ENCODE data around the gene ING5. TPM values are rescaled to one million over a fixed set of nuclear protein-coding genes. Genes with fewer than 3 reads are reported as not detected.
"Not testable (repeated sequence)": the region's sequence is repeated elsewhere in the genome, so short reads cannot be mapped to it uniquely, and the experiment has no call there.

Gene ING5
- total RNA-seq, 1 experiment from 2014 or later, result 41.4 TPM

DNA sequence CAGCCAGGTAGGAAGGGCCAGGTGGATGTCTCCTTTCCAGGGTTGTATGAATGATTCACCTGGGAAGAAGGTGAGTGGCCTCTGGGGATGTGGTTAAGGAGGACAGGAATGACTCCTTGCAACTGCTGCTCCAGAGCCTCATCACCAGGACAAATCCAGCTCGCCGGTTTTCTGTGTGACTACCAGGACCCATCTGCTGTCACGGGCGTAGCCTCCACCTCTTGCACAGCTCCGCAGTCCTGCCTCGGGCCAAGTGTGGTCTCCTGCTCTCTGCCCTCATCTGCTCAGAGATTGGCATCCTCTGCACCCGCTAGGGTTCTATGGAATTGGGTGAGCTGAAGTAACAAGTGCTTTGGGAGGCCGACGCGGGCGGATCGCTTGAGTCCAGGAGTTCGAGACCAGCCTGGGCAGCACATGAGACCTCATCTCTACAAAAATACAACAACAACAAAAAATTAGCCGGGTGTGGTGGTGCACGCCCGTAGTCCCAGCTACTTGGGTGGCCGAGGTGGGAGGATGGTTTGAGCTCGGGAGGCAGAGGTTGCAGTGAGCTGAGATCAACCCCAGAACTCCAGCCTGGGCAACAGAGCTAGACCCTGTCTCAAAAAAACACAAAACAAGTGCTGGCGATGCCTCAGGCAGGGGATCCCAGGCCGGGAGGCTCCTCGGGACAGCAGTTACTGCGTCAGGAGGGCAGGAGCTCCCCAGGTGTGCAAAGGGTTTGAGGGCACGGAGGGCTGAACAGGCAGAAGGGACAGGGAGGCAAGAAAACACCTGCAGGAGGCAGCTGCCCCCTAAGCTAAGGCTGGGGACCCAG lies 31.8 kb downstream of the ING5 start:
- H3K4me3 ChIP-seq (ENCODE audit: insufficient read depth, low read depth, low read length), result peak overlapping the region; percentile 53
- no peaks in the 10 kb centered on the region for H3K36me3 ChIP-seq (replicated peaks; ENCODE audit: control insufficient read depth, insufficient read depth, low read length)
- DNase-seq, result peak; percentile 25
- peaks cover 7% of the 10 kb centered on the region; the same call in 1 of the 2 replicates for H3K27me3 ChIP-seq (ENCODE audit: control insufficient read depth, insufficient read depth, low read length)

DNA sequence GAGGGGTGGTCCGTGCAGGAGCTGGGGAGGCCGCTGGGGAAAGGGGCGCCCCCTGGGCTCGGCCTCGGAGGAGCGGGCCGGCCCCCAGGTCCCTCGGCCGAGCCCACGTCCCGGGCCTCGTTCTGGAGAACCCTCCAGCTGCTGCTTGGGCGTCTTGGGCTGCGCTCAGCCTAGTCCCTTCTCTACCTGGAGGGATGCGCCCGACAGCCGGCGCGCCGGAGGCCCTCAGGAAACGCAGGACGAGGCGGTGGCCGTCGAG lies 32.3 kb downstream of the ING5 start:
- H3K36me3 ChIP-seq (replicated peaks; ENCODE audit: control insufficient read depth, insufficient read depth, low read length), result no peaks in the 10 kb centered on the region
- no peak for DNase-seq
- H3K4me3 ChIP-seq (ENCODE audit: insufficient read depth, low read depth, low read length), result peak overlapping the region; percentile 53
- peaks cover 7% of the 10 kb centered on the region; the same call in 1 of the 2 replicates for H3K27me3 ChIP-seq (ENCODE audit: control insufficient read depth, insufficient read depth, low read length)

DNA sequence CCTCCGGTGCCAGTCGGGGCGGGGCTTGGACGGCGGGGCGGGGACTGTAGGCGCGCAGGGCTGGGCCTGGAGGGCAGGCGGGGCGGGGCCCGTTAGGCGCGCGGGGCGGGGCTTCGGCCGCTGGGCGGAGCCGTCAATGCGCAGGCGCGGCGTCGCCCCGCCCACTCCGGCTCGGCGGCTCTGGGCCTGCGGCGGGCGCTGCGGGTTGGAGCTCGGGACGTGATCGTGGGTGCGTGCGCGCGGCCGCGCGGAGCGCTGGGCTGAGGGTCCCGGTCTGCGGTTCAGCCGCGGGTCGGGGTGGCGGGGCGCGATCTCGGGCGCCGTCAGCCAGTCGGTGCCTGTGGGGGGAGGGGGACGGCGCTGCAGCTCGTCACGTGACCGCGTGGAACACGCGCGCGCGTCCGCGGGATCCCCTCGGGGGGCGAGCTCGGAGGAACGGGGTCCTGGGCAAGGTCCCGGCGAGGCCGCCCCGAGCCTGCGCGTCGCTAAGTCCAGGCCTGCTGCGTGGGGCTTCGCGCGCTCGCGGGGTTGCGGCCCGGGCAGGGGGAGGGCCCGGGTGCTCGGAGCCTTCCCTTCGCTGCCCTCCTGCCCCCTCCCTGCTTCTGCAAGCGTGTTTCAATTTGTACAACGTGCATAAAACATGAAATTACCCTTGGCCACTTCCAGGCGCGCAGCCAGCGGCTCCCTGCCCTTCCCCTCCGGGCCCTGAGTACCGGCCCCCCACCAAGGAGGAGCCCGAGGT lies 32.8 kb downstream of the ING5 start, which contains the start of gene D2HGDH:
Gene D2HGDH, plus strand, starts transcription at position 164 of the 742 bp plus-strand sequence. CDS start 595 bp downstream, outside the sequence.
- peak; percentile 100 for DNase-seq
- H3K4me3 ChIP-seq (ENCODE audit: insufficient read depth, low read depth, low read length), result peak within 1 kb of the TSS; percentile 92
- no peaks in the 10 kb centered on the region for H3K36me3 ChIP-seq (replicated peaks; ENCODE audit: control insufficient read depth, insufficient read depth, low read length)
- H3K27me3 ChIP-seq (ENCODE audit: control insufficient read depth, insufficient read depth, low read length), result peaks cover 7% of the 10 kb centered on the region; the same call in 1 of the 2 replicates

DNA sequence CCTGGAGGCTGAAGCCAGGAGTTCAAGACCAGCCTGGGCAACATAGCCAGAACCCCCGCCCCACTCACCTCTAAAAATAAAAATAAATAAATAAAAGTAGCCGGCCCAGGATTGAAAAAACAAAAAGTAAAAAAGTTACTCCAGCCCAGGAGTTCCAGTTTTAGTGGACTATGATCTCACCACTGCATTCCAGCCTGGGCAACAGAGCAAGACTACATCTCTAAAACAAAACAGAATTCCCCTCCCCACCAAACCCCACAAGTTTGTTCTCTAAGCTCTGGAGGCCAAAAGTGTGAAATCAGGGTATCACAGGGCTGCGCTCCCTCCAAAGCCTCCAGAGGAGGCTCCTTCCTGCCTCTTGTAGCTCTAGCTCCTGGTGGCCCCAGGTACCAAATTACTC lies 34.3 kb downstream of the ING5 start:
- Histone ChIP-seq H3K36me3 (replicated peaks; ENCODE audit: control insufficient read depth, insufficient read depth, low read length) (no peaks in the 10 kb centered on the region), H3K27me3 (ENCODE audit: control insufficient read depth, insufficient read depth, low read length) (peaks cover 7% of the 10 kb centered on the region; the same call in 1 of the 2 replicates), H3K4me3 (ENCODE audit: insufficient read depth, low read depth, low read length) (no peak overlapping the region)
- DNase-seq, result no peak

DNA sequence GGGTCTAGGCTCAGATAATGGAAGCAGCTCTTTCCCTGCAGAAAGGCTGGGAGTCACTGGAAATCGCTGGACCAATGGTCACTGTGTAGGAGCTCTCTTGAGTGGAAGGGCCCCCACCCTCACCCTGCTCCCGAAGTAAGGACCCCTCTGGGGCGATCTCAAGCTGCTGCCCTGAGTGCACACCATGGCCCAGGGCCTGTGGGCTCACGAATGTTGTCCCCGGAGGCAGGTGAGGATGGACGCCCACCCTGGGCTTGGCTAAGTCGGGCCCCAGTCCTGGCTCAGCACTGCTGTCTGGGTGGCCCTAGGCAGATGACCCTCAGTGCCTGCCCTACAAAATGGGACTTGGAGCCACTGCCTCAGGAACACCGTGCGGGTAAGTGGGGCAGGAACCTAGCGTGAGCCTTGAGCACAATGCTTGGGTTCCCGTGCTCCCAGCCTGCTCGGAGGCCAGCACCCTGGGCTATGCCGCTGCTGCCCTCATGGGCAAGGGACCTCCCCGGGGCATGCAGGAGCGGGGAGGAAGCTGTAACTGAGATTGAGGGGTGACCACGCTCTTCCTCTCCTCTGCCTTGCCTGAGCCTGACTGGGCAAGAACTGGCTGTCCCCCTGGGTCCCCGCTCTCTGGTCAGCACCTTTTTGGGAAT lies 36.3 kb downstream of the ING5 start:
- H3K27me3 ChIP-seq (ENCODE audit: control insufficient read depth, insufficient read depth, low read length), result peaks cover 7% of the 10 kb centered on the region; the same call in 1 of the 2 replicates
- no peaks in the 10 kb centered on the region for H3K36me3 ChIP-seq (replicated peaks; ENCODE audit: control insufficient read depth, insufficient read depth, low read length)
- no peak overlapping the region for H3K4me3 ChIP-seq (ENCODE audit: insufficient read depth, low read depth, low read length)
- no peak for DNase-seq

DNA sequence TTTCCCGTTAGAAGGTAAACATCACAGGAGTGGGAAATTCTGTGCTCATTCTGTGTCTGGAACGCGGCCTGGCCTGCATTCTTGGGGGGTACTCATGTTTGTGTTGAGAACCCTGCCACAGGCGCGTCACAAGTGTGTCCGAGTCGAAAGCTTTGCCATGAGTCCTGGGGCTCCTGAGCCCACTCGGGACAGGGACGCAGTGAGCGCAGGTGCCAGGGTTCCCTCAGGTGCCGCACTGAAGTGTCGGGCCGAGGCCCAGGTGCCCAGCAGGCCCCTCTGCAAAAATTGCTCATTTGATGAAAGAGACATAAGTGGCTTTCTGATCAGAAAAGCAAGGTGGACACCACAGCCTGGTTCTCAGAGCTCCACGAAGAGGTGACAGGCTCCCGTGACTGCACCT lies 37.3 kb downstream of the ING5 start:
- H3K27me3 ChIP-seq (ENCODE audit: control insufficient read depth, insufficient read depth, low read length), result peaks cover 2% of the 10 kb centered on the region; the same call in 1 of the 2 replicates

DNA sequence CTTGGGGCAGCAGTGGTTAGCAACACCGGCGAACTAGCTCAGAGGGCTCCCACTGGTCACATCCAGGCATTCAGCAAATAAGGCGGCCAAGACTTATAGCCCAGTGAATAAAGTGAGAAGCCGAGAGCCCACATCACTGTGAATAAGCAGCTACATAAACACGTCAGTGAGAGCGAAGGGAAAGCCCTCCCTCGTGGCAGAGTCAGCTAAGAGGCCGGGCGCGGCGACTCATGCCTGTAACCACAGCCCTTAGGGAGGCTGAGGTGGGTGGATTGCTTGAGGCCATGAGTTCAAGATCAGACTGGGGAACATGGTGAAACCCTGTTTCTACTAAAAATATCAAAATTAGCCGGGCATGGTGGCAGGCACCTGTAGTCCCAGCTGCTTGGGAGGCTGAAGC lies 37.8 kb downstream of the ING5 start:
- Histone ChIP-seq H3K4me3 (ENCODE audit: insufficient read depth, low read depth, low read length) (no peak overlapping the region), H3K27me3 (ENCODE audit: control insufficient read depth, insufficient read depth, low read length) (0 out of 2 replicates have a peak, but pooled peaks cover 2% of the 10 kb centered on the region), H3K36me3 (replicated peaks; ENCODE audit: control insufficient read depth, insufficient read depth, low read length) (no peaks in the 10 kb centered on the region)
- no peak for DNase-seq

More for the DNA sequence above, 37.3 kb downstream of the ING5 start:
- no peak for DNase-seq
- no peak overlapping the region for H3K4me3 ChIP-seq (ENCODE audit: insufficient read depth, low read depth, low read length)
- no peaks in the 10 kb centered on the region for H3K36me3 ChIP-seq (replicated peaks; ENCODE audit: control insufficient read depth, insufficient read depth, low read length)

DNA sequence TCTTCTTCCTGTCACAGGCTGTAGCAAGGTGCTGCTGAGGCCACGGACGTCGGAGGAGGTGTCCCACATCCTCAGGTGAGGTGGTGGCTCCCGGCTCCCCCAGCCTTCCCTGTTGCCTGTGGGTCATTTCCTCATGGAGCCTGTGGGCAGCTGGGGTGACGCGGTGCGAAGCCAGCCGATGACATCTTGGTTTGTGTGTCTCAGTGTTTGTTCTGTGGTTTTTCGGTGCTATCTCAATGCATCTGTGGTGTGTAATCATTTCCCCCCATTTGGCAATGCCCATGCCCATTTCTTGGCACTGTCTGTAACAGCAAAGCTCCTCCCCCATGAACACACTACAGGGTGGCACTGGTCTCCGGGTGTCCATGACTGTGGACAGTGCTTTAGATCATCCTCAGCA lies 39.2 kb downstream of the ING5 start:
- H3K27me3 ChIP-seq (ENCODE audit: control insufficient read depth, insufficient read depth, low read length), result no peaks in the 10 kb centered on the region
- peaks cover 4% of the 10 kb centered on the region for H3K36me3 ChIP-seq (replicated peaks; ENCODE audit: control insufficient read depth, insufficient read depth, low read length)
- no peak overlapping the region for H3K4me3 ChIP-seq (ENCODE audit: insufficient read depth, low read depth, low read length)
- DNase-seq, result no peak

DNA sequence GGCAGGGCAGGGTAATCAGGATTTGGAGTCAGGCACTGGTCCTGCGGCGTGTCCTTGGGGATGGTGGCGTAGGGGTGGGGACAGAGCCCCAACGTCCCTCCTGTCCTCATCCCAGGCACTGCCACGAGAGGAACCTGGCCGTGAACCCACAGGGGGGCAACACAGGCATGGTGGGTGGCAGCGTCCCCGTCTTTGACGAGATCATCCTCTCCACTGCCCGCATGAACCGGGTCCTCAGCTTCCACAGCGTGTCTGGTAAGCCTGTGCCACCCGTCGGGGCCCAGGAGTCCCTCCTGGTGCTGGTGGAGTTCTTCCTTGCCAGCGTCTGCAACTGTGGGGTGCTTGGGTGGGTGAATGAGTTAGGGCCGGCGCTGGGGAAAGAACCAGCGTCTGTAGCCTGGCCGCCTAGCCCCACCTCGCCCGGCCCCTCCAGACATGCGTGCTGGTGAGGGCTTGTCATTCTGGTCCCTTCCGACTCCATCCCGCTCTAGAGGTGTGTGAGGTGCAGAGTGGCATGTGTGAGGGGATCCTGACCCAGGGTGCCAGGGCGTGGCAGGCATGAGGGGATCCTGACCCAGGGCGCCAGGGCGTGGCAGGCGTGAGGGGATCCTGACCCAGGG lies 40.6 kb downstream of the ING5 start:
- no peak overlapping the region for H3K4me3 ChIP-seq (ENCODE audit: insufficient read depth, low read depth, low read length)

DNA sequence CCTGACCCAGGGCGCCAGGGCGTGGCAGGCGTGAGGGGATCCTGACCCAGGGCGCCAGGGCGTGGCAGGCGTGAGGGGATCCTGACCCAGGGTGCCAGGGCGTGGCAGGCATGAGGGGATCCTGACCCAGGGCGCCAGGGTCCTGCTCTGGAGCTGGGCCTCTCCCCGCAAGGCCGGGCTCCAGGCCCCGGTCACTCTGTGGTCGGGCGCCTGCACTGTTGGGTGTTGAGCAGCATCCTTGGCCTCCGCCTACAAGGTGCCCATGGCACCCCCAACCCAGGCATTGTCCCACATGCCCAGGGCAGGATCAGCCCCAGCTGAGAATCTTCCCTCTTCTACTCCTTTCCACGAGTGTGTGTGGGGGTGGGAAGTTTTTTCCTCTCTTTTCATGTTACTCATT lies 41.2 kb downstream of the ING5 start:
- H3K27me3 ChIP-seq (ENCODE audit: control insufficient read depth, insufficient read depth, low read length); DNase-seq; H3K36me3 ChIP-seq (replicated peaks; ENCODE audit: control insufficient read depth, insufficient read depth, low read length); H3K4me3 ChIP-seq (ENCODE audit: insufficient read depth, low read depth, low read length): not testable (repeated sequence)

More for the DNA sequence above, 40.6 kb downstream of the ING5 start:
- DNase-seq, result no peak
- no peaks in the 10 kb centered on the region for H3K27me3 ChIP-seq (ENCODE audit: control insufficient read depth, insufficient read depth, low read length)
- H3K36me3 ChIP-seq (replicated peaks; ENCODE audit: control insufficient read depth, insufficient read depth, low read length), result peaks cover 4% of the 10 kb centered on the region

DNA sequence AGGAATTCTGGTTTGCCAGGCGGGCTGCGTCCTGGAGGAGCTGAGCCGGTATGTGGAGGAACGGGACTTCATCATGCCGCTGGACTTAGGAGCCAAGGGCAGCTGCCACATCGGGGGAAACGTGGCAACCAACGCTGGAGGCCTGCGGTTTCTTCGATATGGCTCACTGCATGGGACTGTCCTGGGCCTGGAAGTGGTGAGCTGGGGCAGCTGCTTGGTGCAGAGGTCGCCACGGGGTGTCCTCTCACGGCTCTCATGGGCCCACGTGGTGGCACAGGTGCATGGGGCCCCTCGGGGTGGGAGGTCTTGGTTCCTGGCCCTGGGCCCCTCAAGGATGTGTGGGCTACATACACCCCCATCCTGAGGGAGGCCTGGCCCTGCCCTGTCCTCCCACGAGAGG lies 41.8 kb downstream of the ING5 start:
- DNase-seq, result no peak
- no peak overlapping the region for H3K4me3 ChIP-seq (ENCODE audit: insufficient read depth, low read depth, low read length)
- no peaks in the 10 kb centered on the region for H3K27me3 ChIP-seq (ENCODE audit: control insufficient read depth, insufficient read depth, low read length)
- peaks cover 4% of the 10 kb centered on the region for H3K36me3 ChIP-seq (replicated peaks; ENCODE audit: control insufficient read depth, insufficient read depth, low read length)

DNA sequence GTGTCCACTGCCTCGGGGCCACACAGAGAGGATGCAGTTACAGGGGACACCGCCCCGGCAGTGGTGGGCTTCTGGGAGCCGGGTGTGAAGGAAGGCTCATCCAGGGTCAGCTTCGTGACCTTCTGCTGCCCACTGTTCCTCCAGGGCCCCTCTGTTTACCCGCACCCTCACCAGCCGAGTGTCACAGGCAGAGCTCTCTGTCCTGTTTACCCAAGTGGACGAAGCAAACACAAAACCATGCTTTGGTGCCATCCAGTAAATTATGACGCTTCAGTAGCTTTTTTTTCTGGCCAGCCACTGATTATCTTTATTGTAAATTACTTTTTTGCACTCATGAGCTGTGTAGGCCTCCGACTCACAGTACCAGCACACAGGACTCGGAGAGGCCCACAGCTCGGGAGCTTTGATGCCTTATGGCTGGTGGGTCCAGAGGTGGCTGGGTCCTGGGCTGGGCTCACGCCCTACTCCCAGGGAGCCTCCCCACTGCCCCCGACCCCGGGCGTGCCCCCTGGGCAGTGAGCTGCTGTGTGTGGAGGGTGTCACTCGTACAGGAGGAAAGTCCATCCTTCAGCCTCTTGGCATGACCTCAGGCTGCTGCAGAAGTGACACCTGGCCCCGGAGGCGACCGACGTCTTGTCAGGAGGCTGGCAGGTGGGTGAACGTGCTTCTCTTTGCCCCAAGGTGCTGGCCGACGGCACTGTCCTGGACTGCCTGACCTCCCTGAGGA lies 42.4 kb downstream of the ING5 start:
- DNase-seq, result no peak
- peaks cover 4% of the 10 kb centered on the region for H3K36me3 ChIP-seq (replicated peaks; ENCODE audit: control insufficient read depth, insufficient read depth, low read length)
- H3K27me3 ChIP-seq (ENCODE audit: control insufficient read depth, insufficient read depth, low read length), result no peaks in the 10 kb centered on the region
- H3K4me3 ChIP-seq (ENCODE audit: insufficient read depth, low read depth, low read length), result no peak overlapping the region

DNA sequence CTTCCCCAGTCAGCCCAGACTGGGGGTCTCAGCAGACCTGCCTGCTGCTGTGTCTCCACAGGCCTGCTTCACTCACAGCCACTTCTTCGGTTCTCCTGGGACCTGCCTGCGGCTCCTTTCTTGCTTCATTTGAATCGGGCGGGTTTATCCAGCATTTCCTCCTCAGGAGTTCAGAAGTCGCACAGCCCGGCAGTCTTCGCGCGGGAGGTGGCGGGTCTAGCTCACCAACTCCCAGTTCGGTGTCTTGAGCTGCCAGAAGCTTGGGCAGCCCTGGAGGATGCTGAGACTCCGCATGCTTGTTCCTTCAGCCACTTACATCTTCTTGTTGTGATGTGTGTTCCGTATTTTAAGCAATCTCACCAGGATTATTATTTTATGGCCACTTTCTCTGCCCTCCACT lies 43.4 kb downstream of the ING5 start:
- DNase-seq, result no peak
- H3K4me3 ChIP-seq (ENCODE audit: insufficient read depth, low read depth, low read length), result no peak overlapping the region
- H3K27me3 ChIP-seq (ENCODE audit: control insufficient read depth, insufficient read depth, low read length), result no peaks in the 10 kb centered on the region
- peaks cover 4% of the 10 kb centered on the region for H3K36me3 ChIP-seq (replicated peaks; ENCODE audit: control insufficient read depth, insufficient read depth, low read length)

DNA sequence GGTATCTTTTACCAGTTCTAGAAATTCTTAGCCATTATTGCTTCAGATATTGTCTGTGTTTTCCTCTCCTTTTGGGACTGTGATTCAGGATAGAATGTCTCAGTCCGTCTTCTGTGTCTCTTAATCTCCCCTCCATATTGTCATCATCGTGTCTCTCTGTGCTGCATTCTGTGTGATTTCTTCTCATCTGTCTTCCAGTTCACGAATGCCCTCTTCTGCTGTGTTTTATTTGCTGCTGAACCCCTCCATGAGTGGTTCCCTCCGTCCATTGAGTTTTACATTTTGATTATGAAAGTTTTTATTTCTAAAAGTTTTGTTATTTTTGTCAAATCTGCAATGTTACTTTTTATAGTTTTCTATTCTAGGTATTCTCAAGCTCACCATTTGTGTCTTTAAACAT lies 44.2 kb downstream of the ING5 start:
- no peaks in the 10 kb centered on the region for H3K27me3 ChIP-seq (ENCODE audit: control insufficient read depth, insufficient read depth, low read length)
- DNase-seq, result no peak
- peaks cover 4% of the 10 kb centered on the region for H3K36me3 ChIP-seq (replicated peaks; ENCODE audit: control insufficient read depth, insufficient read depth, low read length)
- no peak overlapping the region for H3K4me3 ChIP-seq (ENCODE audit: insufficient read depth, low read depth, low read length)
